ENCODE measurements around the gene ABHD17B. TPM values are rescaled to one million over a fixed set of nuclear protein-coding genes. Genes with fewer than 3 reads are reported as not detected.

Gene ABHD17B
- total RNA-seq, 2 experiments from 2014 or later: 31.0 to 47.7 TPM

- intact Hi-C loops (cut with micrococcal nuclease; ENCODE audit: unreplicated experiment): no loop called here
- peaks cover 50% of the 10 kb centered on the region for H3K79me2 ChIP-seq (ENCODE audit: insufficient read depth, low read depth, low read length)
- no peak overlapping the region for H3K4me3 ChIP-seq (ENCODE audit: low read depth, low read length, poor library complexity, severe bottlenecking)
- no peak for DNase-seq (ENCODE audit: low spot score)
- H3K9me2 ChIP-seq (ENCODE audit: insufficient read depth, low read length): no peaks in the 10 kb centered on the region
- ChIA-PET CTCF (ENCODE audit: unreplicated experiment) (no interaction called here), POLR2A (interaction anchor here (1.6 to 3.0 kb wide), 2 partner anchors 9 to 42 kb away, joined by 6 to 10 read pairs; partner anchors contain the start of genes ABHD17B and C9orf85)
- H3K9me3 ChIP-seq (ENCODE audit: low read length): 0 out of 2 replicates have a peak, but pooled peaks cover 3% of the 10 kb centered on the region
- TF ChIP-seq EZH2phosphoT487 (IDR thresholded peaks at IDR 0.05; ENCODE audit: borderline replicate concordance, low read depth, low read length): no peak
- TF ChIP-seq CTCF (conservative IDR thresholded peaks at IDR 0.05; ENCODE audit: low read length): no peak
- H4K20me1 ChIP-seq (ENCODE audit: insufficient read depth, low read length): no peaks in the 10 kb centered on the region
- BruUV-seq (replicated peaks): no TSS peak
- peak overlapping the region; percentile 6; the same call in 1 of the 2 replicates for H3K4me2 ChIP-seq (ENCODE audit: low read length)
- H3K4me1 ChIP-seq (ENCODE audit: insufficient read depth, low read length, poor library complexity, severe bottlenecking): peaks cover 15% of the 10 kb centered on the region
- no peak overlapping the region for H3K27ac ChIP-seq (ENCODE audit: low read depth, low read length, poor library complexity, severe bottlenecking)
- no peak overlapping the region for H2AFZ ChIP-seq (ENCODE audit: low read length)
- peaks cover 42% of the 10 kb centered on the region for H3K36me3 ChIP-seq (ENCODE audit: insufficient read depth, low read length)
Observed at GRCh38 chr9:71920456-71921189, 9.6 kb upstream of the ABHD17B start.

- H3K4me3 ChIP-seq (ENCODE audit: low read depth, low read length, poor library complexity, severe bottlenecking): no peak overlapping the region
- H3K36me3 ChIP-seq (ENCODE audit: insufficient read depth, low read length): peaks cover 46% of the 10 kb centered on the region
- H3K27ac ChIP-seq (ENCODE audit: low read depth, low read length, poor library complexity, severe bottlenecking): no peak overlapping the region
- 0 out of 2 replicates have a peak, but pooled peaks cover 7% of the 10 kb centered on the region for H4K20me1 ChIP-seq (ENCODE audit: insufficient read depth, low read length)
- ChIA-PET CTCF (ENCODE audit: unreplicated experiment) (no interaction called here), POLR2A (interaction anchor here (0.6 to 3.0 kb wide), 2 partner anchors 7 to 35 kb away, joined by 3 to 10 read pairs; partner anchors contain the start of genes ABHD17B and C9orf85)
- no peak overlapping the region for H3K4me2 ChIP-seq (ENCODE audit: low read length)
- no peak overlapping the region for H2AFZ ChIP-seq (ENCODE audit: low read length)
- peaks cover 63% of the 10 kb centered on the region for H3K79me2 ChIP-seq (ENCODE audit: insufficient read depth, low read depth, low read length)
- no peak for DNase-seq (ENCODE audit: low spot score)
- H3K4me1 ChIP-seq (ENCODE audit: insufficient read depth, low read length, poor library complexity, severe bottlenecking): peaks cover 17% of the 10 kb centered on the region
- 0 out of 2 replicates have a peak, but pooled peaks cover 3% of the 10 kb centered on the region for H3K9me3 ChIP-seq (ENCODE audit: low read length)
- no TSS peak for BruUV-seq (replicated peaks)
- intact Hi-C loops (cut with micrococcal nuclease; ENCODE audit: unreplicated experiment): no loop called here
- no peaks in the 10 kb centered on the region for H3K9me2 ChIP-seq (ENCODE audit: insufficient read depth, low read length)
- TF ChIP-seq EZH2phosphoT487 (IDR thresholded peaks at IDR 0.05; ENCODE audit: borderline replicate concordance, low read depth, low read length) (no peak), CTCF (conservative IDR thresholded peaks at IDR 0.05; ENCODE audit: low read length) (no peak)
Observed at GRCh38 chr9:71918419-71918818, 7.4 kb upstream of the ABHD17B start.

Measured in OCI-LY7 (cell line).